NCI-H345 treated with DMSO at 0.1 percent for 48 hours (cell line): Measurements from ENCODE around the gene EGFL6.
A peak's percentile ranks its signal among the peaks of the same experiment; 100 is the strongest.

Experiments
- DNase-seq: peaks from one replicate; lab custom pipeline; 2025; ENCODE audit not compliant: unreplicated experiment; lab: John Stamatoyannopoulos, UW

The EGFL6 gene, protein sequence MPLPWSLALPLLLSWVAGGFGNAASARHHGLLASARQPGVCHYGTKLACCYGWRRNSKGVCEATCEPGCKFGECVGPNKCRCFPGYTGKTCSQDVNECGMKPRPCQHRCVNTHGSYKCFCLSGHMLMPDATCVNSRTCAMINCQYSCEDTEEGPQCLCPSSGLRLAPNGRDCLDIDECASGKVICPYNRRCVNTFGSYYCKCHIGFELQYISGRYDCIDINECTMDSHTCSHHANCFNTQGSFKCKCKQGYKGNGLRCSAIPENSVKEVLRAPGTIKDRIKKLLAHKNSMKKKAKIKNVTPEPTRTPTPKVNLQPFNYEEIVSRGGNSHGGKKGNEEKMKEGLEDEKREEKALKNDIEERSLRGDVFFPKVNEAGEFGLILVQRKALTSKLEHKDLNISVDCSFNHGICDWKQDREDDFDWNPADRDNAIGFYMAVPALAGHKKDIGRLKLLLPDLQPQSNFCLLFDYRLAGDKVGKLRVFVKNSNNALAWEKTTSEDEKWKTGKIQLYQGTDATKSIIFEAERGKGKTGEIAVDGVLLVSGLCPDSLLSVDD

DNA sequence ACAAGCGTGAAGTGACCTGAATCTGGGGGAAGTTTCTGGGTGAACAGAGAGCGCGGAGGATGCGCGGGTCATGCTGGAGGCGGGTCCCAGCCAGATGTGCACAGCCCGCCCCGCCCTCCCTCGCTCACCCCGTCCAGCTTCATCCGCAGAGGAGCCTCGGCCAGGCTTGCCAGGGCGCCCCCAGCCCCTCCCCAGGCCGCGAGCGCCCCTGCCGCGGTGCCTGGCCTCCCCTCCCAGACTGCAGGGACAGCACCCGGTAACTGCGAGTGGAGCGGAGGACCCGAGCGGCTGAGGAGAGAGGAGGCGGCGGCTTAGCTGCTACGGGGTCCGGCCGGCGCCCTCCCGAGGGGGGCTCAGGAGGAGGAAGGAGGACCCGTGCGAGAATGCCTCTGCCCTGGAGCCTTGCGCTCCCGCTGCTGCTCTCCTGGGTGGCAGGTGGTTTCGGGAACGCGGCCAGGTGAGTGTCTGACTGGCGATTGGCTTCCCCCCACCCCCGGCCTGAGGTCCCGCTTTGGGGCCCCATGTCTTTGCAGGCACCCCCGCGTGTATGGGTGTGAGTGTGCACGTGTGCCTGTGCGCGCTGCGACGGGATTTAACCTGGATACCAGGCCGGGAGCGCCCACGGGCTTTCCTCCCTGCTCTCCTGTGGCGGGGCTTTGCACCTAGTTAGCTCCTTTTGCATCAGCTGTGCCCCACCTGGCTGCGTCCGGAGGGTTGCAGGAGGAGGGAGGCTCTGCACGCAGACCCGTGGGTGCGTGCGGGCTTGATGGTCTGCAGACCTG lies at the start of gene EGFL6:
Gene EGFL6, plus strand, starts transcription at position 123 of the 782 bp plus-strand sequence. Its CDS starts 261 bp downstream, at position 384.
- DNase-seq, result peak; percentile 0

DNA sequence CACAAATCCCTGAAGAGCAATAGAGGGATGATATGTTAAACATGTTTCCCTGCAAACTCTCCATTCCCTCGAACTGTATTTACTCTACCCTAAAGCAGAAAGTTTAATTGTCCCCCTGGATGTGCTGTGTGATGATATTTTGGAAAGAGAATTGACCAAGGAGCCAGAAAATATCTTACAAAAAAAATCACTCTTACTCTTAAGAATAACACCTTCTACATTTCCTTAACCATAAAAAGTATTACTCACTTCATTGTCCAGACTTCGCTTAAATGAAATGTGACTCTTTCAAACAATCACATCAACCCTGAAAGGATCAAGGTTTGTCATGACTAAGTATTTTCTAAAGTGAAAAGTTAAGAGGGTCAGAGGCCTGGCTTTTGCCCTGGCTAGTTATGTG lies 49.0 kb upstream of the EGFL6 start:
- DNase-seq, result no peak

DNA sequence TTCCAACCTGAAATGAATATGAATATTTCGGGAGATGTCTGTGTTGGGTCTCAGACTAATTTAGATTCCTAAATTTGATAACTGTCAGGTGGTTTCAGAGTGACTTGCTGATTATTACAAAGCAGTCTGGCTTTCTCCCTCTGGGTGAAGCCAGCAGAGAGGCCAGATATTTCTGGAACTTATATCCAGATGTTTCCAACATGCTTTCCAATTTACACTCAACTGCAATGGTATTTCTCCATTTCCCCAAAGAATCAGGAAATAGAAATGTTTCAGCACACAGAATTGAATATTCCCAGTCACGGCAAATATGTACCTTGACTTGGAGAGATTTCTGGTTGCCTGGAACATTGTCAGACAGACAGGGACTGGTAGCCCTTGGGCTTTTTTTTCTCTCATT lies 48.5 kb upstream of the EGFL6 start:
- DNase-seq, result no peak

DNA sequence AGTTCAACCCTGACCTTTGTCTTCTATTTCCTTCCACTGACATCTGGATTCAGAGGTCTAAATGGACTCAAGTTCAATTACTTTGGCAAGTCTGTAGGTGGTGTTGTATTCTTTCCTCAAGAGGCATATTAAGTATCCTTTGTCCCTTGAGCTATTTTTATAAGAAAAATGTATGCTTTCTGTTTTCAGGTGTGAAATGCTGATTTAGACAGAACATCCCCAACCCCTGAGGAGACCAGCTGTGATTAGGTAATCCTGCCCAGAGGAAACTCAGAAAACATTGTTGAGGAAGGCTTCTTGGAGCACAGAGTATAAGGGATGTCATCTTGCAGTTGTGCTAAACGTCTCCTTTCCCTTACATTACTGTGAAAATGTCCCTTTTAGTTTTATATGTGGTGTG lies 46.6 kb upstream of the EGFL6 start:
- DNase-seq, result no peak

DNA sequence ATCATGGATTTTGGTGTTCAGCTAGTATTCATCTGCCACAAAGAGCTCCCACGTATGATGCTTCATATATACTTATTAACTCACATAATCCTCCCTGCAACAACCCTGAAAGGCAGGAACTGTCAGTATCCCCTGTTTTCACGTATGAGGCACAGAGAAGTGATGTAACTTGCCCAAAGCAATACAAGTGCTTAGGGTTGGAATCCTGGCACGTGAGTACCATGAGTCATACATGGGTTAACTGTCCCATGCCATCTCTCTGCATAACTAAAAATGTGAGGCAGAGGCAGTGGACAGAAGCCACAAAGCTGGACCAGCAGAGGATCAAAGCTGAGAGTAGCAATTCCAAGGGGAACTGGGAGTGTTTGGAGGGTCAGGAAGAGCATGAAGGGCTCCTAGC lies 35.7 kb upstream of the EGFL6 start:
- no peak for DNase-seq

DNA sequence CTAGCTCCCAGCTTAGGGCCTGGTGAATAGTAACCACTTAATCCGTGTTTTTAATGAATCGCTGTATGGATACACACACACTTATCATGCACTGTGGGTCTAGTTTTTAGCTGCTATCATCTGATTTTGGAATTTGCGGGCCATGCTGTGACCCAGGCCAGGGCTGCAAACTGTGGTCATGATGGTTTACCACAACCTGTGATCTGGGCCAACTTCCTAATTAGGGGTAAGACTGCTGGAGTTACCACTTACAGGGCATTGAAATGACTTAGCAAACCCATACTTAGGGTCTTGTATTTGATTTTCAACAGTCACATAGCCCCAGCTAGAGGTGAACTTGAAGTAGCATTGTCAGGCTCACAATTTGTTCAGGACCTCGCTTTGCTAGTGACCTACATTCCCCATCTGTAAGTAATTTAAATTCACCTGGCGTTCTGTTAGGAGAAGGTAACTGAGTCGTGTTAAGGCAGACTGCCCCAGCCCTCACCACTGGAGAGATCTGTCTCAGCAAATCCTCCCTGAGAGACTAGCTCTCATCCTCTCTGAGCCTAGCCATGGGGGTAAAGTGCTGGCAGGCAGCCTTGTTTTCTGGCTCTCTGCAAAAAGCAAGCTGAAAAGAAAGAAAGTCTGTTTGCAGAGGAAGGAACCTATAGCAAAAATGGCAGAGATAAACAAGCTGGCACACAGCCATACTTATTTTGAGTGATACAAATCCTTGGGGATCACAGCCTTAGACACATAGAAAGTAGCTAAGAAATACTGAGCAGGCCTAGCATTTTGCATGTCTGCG lies 33.8 kb upstream of the EGFL6 start:
- no peak for DNase-seq

DNA sequence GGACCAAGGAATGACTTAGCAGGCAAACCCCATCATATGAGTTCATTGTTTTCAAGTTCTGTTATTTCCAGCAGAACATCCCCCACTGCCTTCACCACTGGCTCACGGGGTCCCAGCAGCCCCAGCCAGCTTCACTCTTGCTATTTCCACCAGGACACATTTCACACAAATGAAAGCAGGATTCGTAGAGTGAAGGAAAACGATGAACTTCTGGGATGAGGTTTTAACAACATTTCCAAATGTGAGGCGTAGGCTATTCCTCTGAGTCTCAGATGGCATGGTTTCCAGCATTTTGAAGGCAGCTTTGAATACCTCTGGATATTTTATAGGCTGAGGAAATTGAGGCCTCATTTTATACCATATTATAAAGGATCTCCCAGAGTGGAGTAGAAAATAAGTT lies 32.9 kb upstream of the EGFL6 start:
- no peak for DNase-seq

DNA sequence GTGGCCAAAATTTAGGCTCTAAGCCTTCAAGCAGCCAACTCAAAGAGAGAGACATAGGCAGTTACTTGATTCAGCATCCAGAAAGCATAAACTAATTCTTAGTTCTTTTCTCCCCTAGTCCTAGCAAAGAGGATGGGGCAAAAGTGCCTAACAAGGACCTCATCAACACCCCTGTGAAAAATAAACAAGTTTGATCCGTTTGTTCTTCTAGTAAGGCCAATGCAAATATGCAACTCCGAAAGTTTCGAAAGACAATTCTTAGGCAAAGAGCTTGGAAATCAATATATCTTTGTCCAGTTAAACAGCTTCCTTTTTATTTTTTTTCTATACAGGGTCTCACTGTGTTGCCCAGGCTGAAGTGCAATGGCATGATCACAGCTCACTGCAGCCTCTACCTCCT lies 31.0 kb upstream of the EGFL6 start:
- DNase-seq, result no peak

DNA sequence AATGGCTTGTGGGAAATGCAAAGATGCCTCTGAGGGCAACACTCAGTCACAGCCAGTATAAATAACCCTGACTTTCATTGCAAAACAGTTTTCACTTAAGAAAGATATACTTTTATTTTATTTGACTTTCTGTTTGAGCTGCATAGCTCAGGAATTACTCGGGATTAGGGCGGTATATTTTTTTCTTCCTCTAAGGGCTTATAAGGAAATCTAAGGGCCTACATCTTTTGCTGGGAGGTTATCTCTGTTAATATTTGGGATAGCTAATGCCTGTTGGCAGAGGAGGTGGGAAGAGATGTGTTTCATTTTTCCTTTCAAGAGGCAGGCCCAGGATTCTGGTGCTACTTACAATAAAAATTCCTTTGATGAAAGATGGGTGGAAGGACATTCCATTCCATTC lies 28.8 kb upstream of the EGFL6 start:
- DNase-seq, result no peak

DNA sequence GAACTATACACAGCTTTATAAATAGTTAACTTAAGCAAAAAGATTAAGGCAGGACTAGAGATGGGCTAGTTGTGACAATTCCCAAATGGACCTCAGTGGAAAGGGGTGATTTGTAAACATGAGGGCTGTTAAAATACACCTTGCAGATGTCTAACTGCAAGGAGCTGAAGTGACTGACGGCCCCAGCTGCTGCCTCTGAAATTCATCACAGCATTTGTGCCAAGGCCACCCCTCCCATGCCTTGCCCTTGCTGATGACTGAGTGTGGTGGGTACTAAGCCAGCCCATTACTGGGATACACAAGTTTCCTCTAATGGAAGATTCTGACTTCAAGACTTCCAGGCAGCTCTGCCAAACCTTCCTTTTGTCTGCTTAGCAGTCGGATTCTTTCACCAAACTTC lies 23.7 kb upstream of the EGFL6 start:
- no peak for DNase-seq

DNA sequence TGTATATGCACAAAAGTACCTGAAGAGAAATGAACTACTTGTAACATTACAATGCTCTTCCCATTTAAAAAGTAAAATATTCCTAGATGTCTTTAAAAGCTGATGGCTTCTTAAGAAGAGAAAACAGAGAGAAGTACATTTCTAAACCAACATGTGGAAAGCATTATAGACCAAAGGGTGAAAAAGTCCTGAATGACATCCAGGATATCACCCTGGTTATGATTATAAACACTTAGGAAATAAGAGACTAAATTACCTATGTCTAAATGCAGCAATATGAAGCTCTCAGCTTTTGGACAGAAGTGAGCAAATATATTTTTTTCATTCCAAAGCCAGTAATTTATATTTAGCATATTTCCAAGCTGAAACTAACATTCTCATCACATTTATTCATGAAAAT lies 21.7 kb upstream of the EGFL6 start:
- no peak for DNase-seq

DNA sequence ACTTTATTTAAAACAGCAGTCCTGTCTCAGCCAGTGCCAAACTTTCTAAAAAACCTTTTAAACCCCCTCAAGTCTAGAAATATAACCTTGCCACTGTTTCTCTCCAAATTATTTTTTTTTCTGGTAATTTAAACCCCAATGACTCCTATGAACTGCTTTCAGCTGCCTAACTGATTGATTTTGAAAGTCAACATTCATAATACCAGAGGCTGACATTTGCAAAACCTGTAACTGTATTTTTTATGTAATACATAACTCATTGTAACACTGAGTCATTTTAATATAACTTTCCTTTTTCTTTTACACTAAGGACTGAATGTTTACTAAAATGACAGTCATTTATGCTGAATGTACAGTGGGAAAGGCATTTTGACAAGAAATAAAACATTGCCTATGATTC lies 19.1 kb upstream of the EGFL6 start:
- no peak for DNase-seq

DNA sequence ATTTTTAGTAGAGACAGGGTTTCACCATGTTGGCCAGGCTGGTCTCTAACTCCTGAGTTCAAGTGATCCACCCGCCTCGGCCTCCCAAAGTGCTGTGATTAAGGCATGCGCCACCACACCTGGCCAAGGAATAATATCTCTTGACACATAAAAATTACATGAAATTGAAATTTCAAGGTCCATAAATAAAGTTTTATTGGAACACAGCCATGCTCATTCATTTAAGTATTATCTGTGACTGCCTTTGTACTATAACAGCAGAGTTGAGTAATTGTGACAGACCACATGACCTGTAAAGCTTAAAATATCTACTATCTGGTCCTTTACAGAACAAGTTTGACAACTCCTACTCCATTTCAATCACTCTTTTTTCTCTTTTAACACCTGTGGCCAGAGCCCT lies 17.8 kb upstream of the EGFL6 start:
- DNase-seq, result no peak

DNA sequence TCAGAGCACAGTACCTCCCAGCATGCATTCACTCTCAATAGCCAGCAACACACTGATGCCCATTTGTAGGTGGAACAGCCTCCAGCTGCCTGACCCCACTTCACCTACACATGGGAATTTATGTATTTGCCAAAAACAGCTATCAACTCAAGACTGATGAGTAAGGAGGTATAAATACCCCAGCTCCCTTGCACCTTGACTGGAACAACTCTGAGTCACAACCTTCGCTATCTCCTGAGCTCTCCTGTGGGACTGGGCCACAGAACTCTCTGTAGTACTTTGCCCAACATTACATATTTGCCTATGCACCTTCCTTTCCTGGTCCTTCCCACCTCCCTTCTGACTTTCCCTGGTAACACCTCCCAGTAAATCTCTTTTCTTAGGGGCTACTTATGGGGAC lies 16.5 kb upstream of the EGFL6 start:
- DNase-seq, result no peak

DNA sequence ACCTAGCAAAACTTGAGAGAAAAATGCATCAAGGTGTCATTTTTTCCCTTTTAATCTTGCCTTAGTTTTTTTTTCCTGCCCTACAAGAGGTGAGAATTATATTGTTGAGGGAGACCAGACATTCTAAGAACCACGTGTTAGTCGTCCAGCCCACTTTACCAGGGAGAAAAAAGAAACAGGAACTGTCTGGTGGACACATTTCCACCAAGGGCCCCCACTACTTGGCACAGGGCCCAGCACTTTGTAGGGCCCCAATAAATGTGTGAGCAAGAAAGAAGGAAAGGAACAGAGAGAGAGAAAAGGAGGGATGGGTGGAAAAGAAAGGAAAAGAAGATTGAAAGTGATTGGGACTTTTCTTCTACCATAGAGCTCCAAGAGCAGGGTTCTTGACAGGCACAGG lies 3.9 kb upstream of the EGFL6 start:
- DNase-seq, result no peak

DNA sequence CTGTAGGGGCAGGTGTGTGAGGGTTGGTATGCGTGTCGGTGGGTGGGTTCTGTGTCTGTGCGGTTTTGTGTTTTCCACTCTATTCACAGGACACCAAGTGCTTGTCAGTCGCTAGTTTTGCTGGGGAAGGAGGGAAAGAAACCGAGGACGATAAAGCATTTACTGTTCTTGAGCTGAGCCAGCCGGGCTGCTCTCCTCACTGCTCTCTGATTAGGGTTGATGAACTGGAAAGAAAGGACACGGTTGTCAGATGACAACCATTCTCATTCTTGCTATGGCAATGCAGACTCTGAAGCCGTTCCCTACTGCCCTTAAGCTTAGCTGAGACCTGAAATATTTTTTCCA lies 832 bp downstream of the EGFL6 start:
- no peak for DNase-seq

DNA sequence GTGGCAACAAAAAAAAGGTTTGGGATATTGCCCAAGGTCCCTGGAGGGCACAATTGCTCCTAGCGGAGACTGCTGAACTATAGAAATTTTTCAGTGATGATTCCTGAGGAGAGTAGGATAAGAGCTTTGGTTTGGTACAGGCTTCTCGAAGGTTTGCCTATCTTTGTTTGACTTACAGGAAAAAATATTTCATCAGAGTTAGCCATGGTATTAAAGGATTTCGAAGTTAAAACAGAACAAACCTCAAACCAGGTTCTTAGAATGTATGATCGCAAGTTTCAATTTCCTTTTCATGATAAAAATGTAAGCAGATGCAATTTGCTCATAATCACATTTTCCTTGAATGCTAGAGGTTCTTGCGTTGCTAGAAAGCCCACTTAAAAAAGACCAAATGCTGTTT lies 1.7 kb downstream of the EGFL6 start:
- no peak for DNase-seq

DNA sequence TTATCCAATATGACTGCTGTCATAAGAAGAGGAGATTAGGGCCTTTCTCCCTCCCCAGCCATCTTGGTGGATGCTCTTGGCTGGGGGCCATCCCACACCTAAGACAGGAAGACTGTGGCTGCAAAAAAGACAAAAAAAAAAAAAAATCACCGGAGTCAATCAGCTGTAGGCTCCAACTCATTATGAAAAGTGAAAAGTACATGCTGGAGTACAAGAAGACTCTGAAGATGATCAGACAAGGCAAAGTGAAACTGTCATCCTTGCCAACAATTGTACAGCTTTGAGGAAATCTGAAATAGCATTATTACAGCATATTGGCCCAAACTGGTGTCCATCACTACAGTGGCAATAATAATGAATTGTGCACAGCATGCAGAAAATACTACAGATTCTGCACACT lies 5.2 kb downstream of the EGFL6 start:
- DNase-seq, result no peak

DNA sequence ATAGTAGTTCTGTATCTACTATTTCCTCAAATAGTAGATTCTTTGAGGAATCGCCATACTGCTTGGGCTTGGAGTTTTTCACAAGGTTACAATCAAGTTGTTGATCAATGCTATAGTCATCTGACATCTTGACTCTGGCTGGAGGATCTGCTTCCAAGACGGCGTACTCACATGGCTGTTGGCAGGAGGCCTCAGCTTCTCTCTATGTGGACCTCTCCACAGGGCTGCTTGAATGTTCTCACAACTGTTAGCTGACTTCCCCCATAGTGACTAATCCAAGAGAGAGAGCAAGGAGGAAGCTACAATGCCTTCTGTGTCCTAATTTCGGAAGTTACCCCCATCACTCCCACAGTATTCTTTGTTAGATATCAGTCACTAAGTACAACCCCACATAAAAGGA lies 10.3 kb downstream of the EGFL6 start:
- no peak for DNase-seq

DNA sequence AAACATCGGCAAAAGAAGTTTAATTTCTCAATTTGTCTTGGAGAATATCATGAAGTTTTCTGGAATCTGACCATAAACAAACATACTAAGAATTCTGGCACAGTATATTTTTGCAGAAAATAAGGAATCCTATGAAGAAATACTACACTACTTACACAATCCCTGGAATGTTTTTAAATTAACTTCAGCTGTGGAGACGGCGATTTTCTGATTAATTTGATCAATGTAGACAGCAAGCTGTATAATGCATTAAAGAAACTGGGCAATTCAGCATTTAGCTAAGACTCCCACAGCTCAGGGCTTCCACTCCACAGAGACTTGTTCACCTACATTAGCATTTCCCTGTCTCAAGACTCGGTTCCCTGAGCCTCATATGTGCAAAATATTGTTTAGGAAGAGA lies 12.2 kb downstream of the EGFL6 start:
- no peak for DNase-seq

DNA sequence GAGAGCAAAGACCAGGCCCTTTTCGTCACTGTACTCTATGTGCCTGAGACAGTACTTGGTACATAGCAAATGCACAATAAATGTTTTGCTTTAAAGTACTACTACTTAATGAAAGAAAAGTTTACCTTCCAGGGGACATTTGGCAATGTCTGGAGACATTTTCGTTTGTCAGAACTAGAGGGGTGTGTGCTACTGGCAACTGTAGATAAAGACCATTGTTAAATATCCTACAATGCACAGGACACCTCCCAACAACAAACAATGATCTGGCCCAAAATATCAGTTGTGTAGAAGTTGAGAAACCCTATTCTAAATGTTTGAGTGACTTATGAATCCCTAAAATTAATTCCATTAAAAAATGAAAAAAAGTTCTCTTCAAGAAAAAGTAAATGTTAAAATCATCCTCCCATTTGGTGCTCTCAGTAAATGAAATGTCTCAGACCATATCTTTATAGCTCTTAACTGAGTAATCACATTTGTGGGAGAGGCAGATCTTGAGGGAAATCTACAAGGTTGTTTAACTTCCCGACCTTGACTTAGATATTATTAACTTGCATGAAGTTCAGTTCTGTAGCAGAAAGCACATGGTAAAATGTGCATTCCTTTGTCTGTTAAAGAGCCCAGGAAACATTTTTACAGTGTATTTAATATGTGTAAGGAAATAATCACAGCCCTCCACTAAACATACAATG lies 18.5 kb downstream of the EGFL6 start:
- DNase-seq, result no peak
